H1 (cell line): Measurements from ENCODE around the gene PHOX2A. TPM values are rescaled to one million over a fixed set of nuclear protein-coding genes. Genes with fewer than 3 reads are reported as not detected.
A peak's percentile ranks its signal among the peaks of the same experiment; 100 is the strongest.

Source experiments
- CTCF ChIA-PET: fragments of 300-600 bp; sonication (Branson Sonifier 250); formaldehyde crosslinking; loops from one replicate; lab custom pipeline; 2021; ENCODE audit not compliant: partially characterized antibody; lab: Charles Lee
- POLR2A ChIA-PET: fragments of 300-600 bp; sonication (Branson Sonifier 250); formaldehyde crosslinking; loops from one replicate; lab custom pipeline; 2021; ENCODE audit warnings: inconsistent platforms; ENCODE audit not compliant: partially characterized antibody; lab: Charles Lee
- DNase-seq, 2 experiments: peaks; one replicate each; pipeline versions ENCODE4 v3.0.0 to v3.0.0-alpha.2; 2010 to 2022; ENCODE audit warnings: low spot score in 2 of 2, low read depth in 1 of 2, mixed read lengths in 1 of 2
- FAIRE-seq: peaks from 2 replicates; lab custom pipeline; 2011; peaks lifted over from hg19 to GRCh38; lab: Jason Lieb, UNC
- H2AFZ ChIP-seq: 2 replicates; pipeline ENCODE4 v1.8.1; 2012; ENCODE audit warnings: low read length, inconsistent platforms
- H2AK5ac ChIP-seq: 2 replicates; pipeline ENCODE4 v1.6.1; 2013; ENCODE audit warnings: low read depth, low read length
- H2BK120ac ChIP-seq: replicated peaks from 2 replicates; pipeline ENCODE3; 2013; ENCODE audit warnings: low read depth, low read length, inconsistent platforms
- H2BK12ac ChIP-seq: 2 replicates; pipeline ENCODE4 v1.6.1; 2013; ENCODE audit warnings: low read depth, low read length
- H2BK15ac ChIP-seq: 2 replicates; pipeline ENCODE4 v1.6.1; 2013; ENCODE audit warnings: low read length
- H2BK20ac ChIP-seq: 2 replicates; pipeline ENCODE4 v1.6.1; 2013; ENCODE audit warnings: low read length
- H2BK5ac ChIP-seq: 2 replicates; pipeline ENCODE4 v1.6.1; 2013; ENCODE audit warnings: low read depth, low read length
- H3K14ac ChIP-seq: 2 replicates; pipeline ENCODE4 v1.6.1; 2013; ENCODE audit warnings: inconsistent platforms; ENCODE audit not compliant: insufficient read length
- H3K18ac ChIP-seq: 2 replicates; pipeline ENCODE4 v1.6.1; 2013; ENCODE audit warnings: low read length; ENCODE audit errors: extremely low read depth
- H3K23ac ChIP-seq: 2 replicates; pipeline ENCODE4 v1.6.1; 2013; ENCODE audit warnings: inconsistent platforms; ENCODE audit not compliant: insufficient read length
- H3K23me2 ChIP-seq: 2 replicates; pipeline ENCODE4 v1.6.1; 2013; ENCODE audit warnings: low read depth, low read length
- H3K27ac ChIP-seq: 2 replicates; pipeline ENCODE4 v1.6.1; 2011; ENCODE audit warnings: low read depth, low read length, inconsistent platforms
- H3K27me3 ChIP-seq, 4 experiments: replicated peaks in 1 of 4; 1 replicate in 1 of 4; 2 replicates in 3 of 4; pipeline versions ENCODE4 v1.6.1 to v1.8.1; 2011 to 2013; ENCODE audit warnings: low read length in 3 of 4, mild to moderate bottlenecking in 3 of 4, inconsistent platforms in 2 of 4, mixed read lengths in 2 of 4, moderate library complexity in 1 of 4; ENCODE audit not compliant: control insufficient read depth in 3 of 4, insufficient read depth in 3 of 4; ENCODE audit errors: extremely low read depth in 1 of 4
- H3K36me3 ChIP-seq, 4 experiments: 2 replicates each; pipeline versions ENCODE4 v1.6.1 to v1.8.1; 2011 to 2013; ENCODE audit warnings: mild to moderate bottlenecking in 4 of 4, low read length in 3 of 4, moderate library complexity in 2 of 4, control low read depth in 1 of 4, inconsistent platforms in 1 of 4; ENCODE audit not compliant: insufficient read depth in 4 of 4, control insufficient read depth in 2 of 4
- H3K4ac ChIP-seq: replicated peaks from 2 replicates; pipeline ENCODE3; 2013; ENCODE audit warnings: low read length, low read depth, mixed read lengths, inconsistent platforms; ENCODE audit not compliant: insufficient read length
- H3K4me1 ChIP-seq, 4 experiments: replicated peaks in 1 of 4; 1 replicate in 1 of 4; 2 replicates in 3 of 4; pipeline versions ENCODE4 v1.6.1 to v1.8.1; 2011 to 2013; ENCODE audit warnings: low read length in 3 of 4, inconsistent platforms in 2 of 4, mixed read lengths in 1 of 4; ENCODE audit not compliant: insufficient read depth in 4 of 4, control insufficient read depth in 3 of 4
- H3K4me2 ChIP-seq, 2 experiments: 2 replicates each; pipeline versions ENCODE4 v1.6.1 to v1.8.1; 2011 to 2013; ENCODE audit warnings: low read depth in 2 of 2, low read length in 2 of 2, control low read depth in 1 of 2, inconsistent platforms in 1 of 2, mild to moderate bottlenecking in 1 of 2; ENCODE audit not compliant: insufficient read depth in 1 of 2
- H3K4me3 ChIP-seq, 4 experiments: fragments of 200-600, 300-600 bp in 1 of 4; sonication (generic), shearing (Covaris generic), sonication (Bioruptor Twin) in 1 of 4; 2 replicates each; pipeline versions ENCODE4 v1.5.1 to v1.8.1; 2011 to 2016; ENCODE audit warnings: low read length in 4 of 4, low read depth in 3 of 4, control low read depth in 2 of 4, inconsistent platforms in 2 of 4, mild to moderate bottlenecking in 2 of 4, mixed read lengths in 1 of 4, moderate library complexity in 1 of 4; ENCODE audit not compliant: insufficient read depth in 2 of 4; ENCODE audit errors: extremely low read depth in 1 of 4
- H3K56ac ChIP-seq: replicated peaks from 2 replicates; pipeline ENCODE3; 2013; ENCODE audit warnings: low read depth, mild to moderate bottlenecking, mixed read lengths, low read length, inconsistent platforms; ENCODE audit not compliant: insufficient read length
- H3K79me1 ChIP-seq: 2 replicates; pipeline ENCODE4 v1.6.1; 2013; ENCODE audit warnings: low read depth, low read length, control low read depth
- H3K79me2 ChIP-seq, 2 experiments: 2 replicates each; pipeline versions ENCODE4 v1.6.1 to v1.8.1; 2012 to 2013; ENCODE audit warnings: low read length in 2 of 2, mild to moderate bottlenecking in 2 of 2, inconsistent platforms in 1 of 2; ENCODE audit not compliant: insufficient read depth in 2 of 2, control insufficient read depth in 1 of 2
- H3K9ac ChIP-seq, 4 experiments: replicated peaks in 1 of 4; 1 replicate in 1 of 4; 2 replicates in 3 of 4; pipeline versions ENCODE4 v1.6.1 to v1.8.1; 2011 to 2013; ENCODE audit warnings: low read depth in 3 of 4, low read length in 3 of 4, control low read depth in 2 of 4, mild to moderate bottlenecking in 2 of 4, moderate library complexity in 2 of 4, inconsistent platforms in 1 of 4; ENCODE audit errors: extremely low read depth in 1 of 4
- H3K9me3 ChIP-seq, 2 experiments: 2 replicates each; pipeline versions ENCODE4 v1.6.1 to v1.8.1; 2012 to 2013; ENCODE audit warnings: mild to moderate bottlenecking in 2 of 2, moderate library complexity in 2 of 2, control low read depth in 1 of 2, inconsistent platforms in 1 of 2, low read depth in 1 of 2, low read length in 1 of 2, mixed read lengths in 1 of 2; ENCODE audit not compliant: insufficient read depth in 2 of 2
- H4K20me1 ChIP-seq, 2 experiments: replicated peaks in 1 of 2; 2 replicates each; pipeline versions ENCODE3 to v1.8.1; 2011 to 2013; ENCODE audit warnings: inconsistent platforms in 2 of 2, low read length in 2 of 2, mild to moderate bottlenecking in 1 of 2; ENCODE audit not compliant: insufficient read depth in 2 of 2, control insufficient read depth in 1 of 2
- H4K5ac ChIP-seq: 2 replicates; pipeline ENCODE4 v1.6.1; 2013; ENCODE audit warnings: low read length, low read depth, mixed read lengths, inconsistent platforms; ENCODE audit not compliant: insufficient read length
- H4K8ac ChIP-seq: 2 replicates; pipeline ENCODE4 v1.8.0; 2013; ENCODE audit warnings: mild to moderate bottlenecking, moderate library complexity, low read length, inconsistent platforms; ENCODE audit not compliant: insufficient read depth; ENCODE audit errors: extremely low read depth
- H4K91ac ChIP-seq: replicated peaks from 2 replicates; pipeline ENCODE3; 2013; ENCODE audit warnings: low read length, mixed read lengths, inconsistent platforms; ENCODE audit not compliant: insufficient read length
- ATF2 ChIP-seq: IDR thresholded peaks from 2 replicates; pipeline ENCODE4 v1.6.1; 2012; ENCODE audit warnings: low read length, inconsistent platforms
- BCL11A ChIP-seq, 2 experiments: IDR thresholded peaks; one replicate each; pipeline ENCODE4 v1.6.1; 2011; ENCODE audit warnings: low read depth in 2 of 2, low read length in 2 of 2, mild to moderate bottlenecking in 2 of 2
- CTBP2 ChIP-seq: IDR thresholded peaks from 2 replicates; pipeline ENCODE4 v1.7.0; 2011; ENCODE audit warnings: borderline replicate concordance, mild to moderate bottlenecking, moderate library complexity, mixed read lengths, low read length; ENCODE audit not compliant: insufficient read depth, insufficient read length
- EGR1 ChIP-seq: IDR thresholded peaks from 2 replicates; pipeline ENCODE4 v1.6.1; 2011; ENCODE audit warnings: low read depth, low read length, borderline replicate concordance
- EZH2 ChIP-seq: fragments of 200-600 bp; sonication (generic); IDR thresholded peaks from 2 replicates; pipeline ENCODE4 v1.7.1; 2012; ENCODE audit warnings: low read depth, mild to moderate bottlenecking, moderate library complexity, low read length, inconsistent platforms; ENCODE audit not compliant: severe bottlenecking
- GABPA ChIP-seq: IDR thresholded peaks from 2 replicates; pipeline ENCODE4 v1.6.1; 2011; ENCODE audit warnings: mild to moderate bottlenecking, low read length, moderate library complexity, borderline replicate concordance; ENCODE audit not compliant: insufficient read depth
- POLR2A ChIP-seq, 2 experiments: IDR thresholded peaks; 1 replicate in 1 of 2; 2 replicates in 1 of 2; pipeline ENCODE4 v1.6.1; 2011; ENCODE audit warnings: low read depth in 2 of 2, low read length in 2 of 2, mild to moderate bottlenecking in 2 of 2; ENCODE audit errors: control extremely low read depth in 1 of 2
- RBBP5 ChIP-seq: IDR thresholded peaks from 2 replicates; pipeline ENCODE4 v1.7.1; 2012; ENCODE audit warnings: low read depth, mild to moderate bottlenecking, inconsistent platforms, low read length, moderate library complexity, borderline replicate concordance
- RNF2 ChIP-seq: fragments of 200-900, 300-1000 bp; sonication (generic); IDR thresholded peaks from 2 replicates; pipeline ENCODE4 v1.7.1; 2016; ENCODE audit warnings: borderline replicate concordance, low read depth, mild to moderate bottlenecking, antibody characterized with exemption, low read length; ENCODE audit not compliant: poor library complexity, severe bottlenecking; ENCODE audit errors: missing control alignments
- SIRT6 ChIP-seq: IDR thresholded peaks from one replicate; pipeline ENCODE4 v1.7.1; 2012; ENCODE audit warnings: low read length, inconsistent platforms
- SIX5 ChIP-seq: IDR thresholded peaks from 2 replicates; pipeline ENCODE4 v1.6.1; 2011; ENCODE audit warnings: mild to moderate bottlenecking, low read depth, low read length
- ZNF274 ChIP-seq: IDR thresholded peaks from 2 replicates; pipeline ENCODE4 v1.7.0; 2012; ENCODE audit warnings: low read length, borderline replicate concordance; ENCODE audit errors: extremely low read depth
- WGBS, 2 experiments: shearing (Covaris generic) in 1 of 2; methylation state at CpG; one replicate each; pipeline versions ENCODE4 v1.1.6 to v1.1.7; 2013 to 2015; ENCODE audit warnings: low lambda C conversion rate in 2 of 2, mixed read lengths in 2 of 2, inconsistent platforms in 1 of 2, low coverage in 1 of 2, missing lambda C conversion rate in 1 of 2; ENCODE audit not compliant: insufficient replicate concordance in 2 of 2, insufficient coverage in 1 of 2, insufficient read length in 1 of 2; ENCODE audit errors: extremely low coverage in 1 of 2, missing lambda C conversion rate in 1 of 2; 5-methylcytosine and 5-hydroxymethylcytosine counted together
- polyA plus RNA-seq, 7 experiments: library from polyadenylated mRNA; depleted of rRNA in 3 of 7; stranded (reverse) in 5 of 7; unstranded in 2 of 7; fragments of >200 nt in 5 of 7; fragments of 200-250 nt in 2 of 7; gene quantifications; 1 replicate in 5 of 7; 2 replicates in 1 of 7; 4 replicates in 1 of 7; pipeline versions ENCODE4 v1.2.1 to v1.2.3, GENCODE V29; 2011 to 2013; ENCODE audit warnings: missing spikeins in 2 of 7, mixed read lengths in 2 of 7
- total RNA-seq: library from RNA; stranded (reverse); fragmentation: NEBNext Ultra II Directional; extraction: Animal tissue kit (Norgen Biotek cat#: 25700); gene quantifications from 2 replicates; pipeline ENCODE4 v1.2.1, GENCODE V29; 2021

Gene PHOX2A
- total and polyA plus RNA-seq, 2 of the 8 experiments (the other 6 are each of a cell fraction or from before 2014, with no cell fraction given): 0.67 TPM; not detected in 1

- ChIA-PET CTCF (interaction anchor here (0.6 to 15.3 kb wide), 15 partner anchors 11 to 259 kb away, joined by 3 to 124 read pairs (median 5); partner anchors contain the start of gene CLPB), POLR2A (no interaction called here)
- no peak overlapping the region for H4K5ac ChIP-seq
- WGBS, 2 experiments: 97% methylated on average over 14 of the region's 14 CpGs; no CpG with 5 or more reads in 1 of the 2 experiments
- no peak overlapping the region for H3K14ac ChIP-seq
- no peak overlapping the region for H2AK5ac ChIP-seq
- no peak overlapping the region for H2BK120ac ChIP-seq
- H3K23me2 ChIP-seq: no peaks in the 10 kb centered on the region
- no peaks in the 10 kb centered on the region for H3K79me2 ChIP-seq
- no peak overlapping the region for H3K18ac ChIP-seq
- no peak overlapping the region for H3K23ac ChIP-seq
- no peak for FAIRE-seq
- H4K20me1 ChIP-seq: no peaks in the 10 kb centered on the region
- no peak overlapping the region for H2BK20ac ChIP-seq
- H4K91ac ChIP-seq: no peak overlapping the region
- peak in 1 of 2 experiments; percentile 39 for DNase-seq
- H3K4me2 ChIP-seq: no peak overlapping the region
- no peak overlapping the region for H3K9ac ChIP-seq
- no peaks in the 10 kb centered on the region for H3K27me3 ChIP-seq
- H2BK15ac ChIP-seq: no peak overlapping the region
- H2AFZ ChIP-seq: no peak overlapping the region
- no peak overlapping the region for H2BK5ac ChIP-seq
- no peaks in the 10 kb centered on the region for H3K4me1 ChIP-seq
- H3K27ac ChIP-seq: no peak overlapping the region
- H3K56ac ChIP-seq: no peak overlapping the region
- no peak overlapping the region for H3K4ac ChIP-seq
- H4K8ac ChIP-seq: no peak overlapping the region
- H3K36me3 ChIP-seq: peaks cover 0 to 2% (median 0%) of the 10 kb centered on the region in 4 experiments; a peak in 2 of 8 replicates
- no peaks in the 10 kb centered on the region for H3K9me3 ChIP-seq
- no peaks in the 10 kb centered on the region for H3K79me1 ChIP-seq
- H3K4me3 ChIP-seq: no peak overlapping the region
- H2BK12ac ChIP-seq: no peak overlapping the region
- TF ChIP-seq EGR1 (no peak), GABPA (no peak), SIRT6 (no peak), CTBP2 (no peak), BCL11A (IDR thresholded peaks at IDR 0.05; ENCODE audit: low read depth in 2 of 2, low read length in 2 of 2) (no peak), ATF2 (no peak), SIX5 (no peak), ZNF274 (no peak), RNF2 (no peak), EZH2 (no peak), POLR2A (IDR thresholded peaks at IDR 0.05; ENCODE audit: control extremely low read depth in 1 of 2, low read depth in 2 of 2, low read length in 2 of 2) (no peak), RBBP5 (no peak)
Observed at GRCh38 chr11:72293391-72293790, 49.4 kb upstream of the PHOX2A start.
